GM18505 (cell line): ENCODE measurements around the gene ATP2B2.

Experiments
- ATAC-seq: cut with Tn5 transposase; IDR thresholded peaks from one replicate; pipeline ENCODE4 v1.9.1; 2021; ENCODE audit not compliant: unreplicated experiment
- POLR2A ChIP-seq: IDR thresholded peaks from 4 replicates; pipeline ENCODE4 v1.6.1; 2011; ENCODE audit warnings: borderline replicate concordance; ENCODE audit not compliant: insufficient read depth, insufficient read length; ENCODE audit errors: extremely low read depth

ATP2B2 gene

GRCh38 chr3:10374311-10374710 is 131.1 kb downstream of the ATP2B2 start:
- no peak for TF ChIP-seq POLR2A
- ATAC-seq = no peak

- no peak for TF ChIP-seq POLR2A
- no peak for ATAC-seq
These were observed 131.6 kb downstream of the ATP2B2 start for GRCh38 chr3:10373686-10374261.

GRCh38 chr3:10371789-10372188 is 133.6 kb downstream of the ATP2B2 start:
- no peak for ATAC-seq
- no peak for TF ChIP-seq POLR2A

GRCh38 chr3:10371167-10371566 is 134.2 kb downstream of the ATP2B2 start:
- no peak for TF ChIP-seq POLR2A
- ATAC-seq = no peak

- ATAC-seq = no peak
- TF ChIP-seq POLR2A = no peak
These were observed 135.0 kb downstream of the ATP2B2 start for GRCh38 chr3:10370429-10370828.

- TF ChIP-seq POLR2A = no peak
- ATAC-seq = no peak
These were observed 136.9 kb downstream of the ATP2B2 start for GRCh38 chr3:10368512-10368911.

GRCh38 chr3:10367506-10367905 is 137.9 kb downstream of the ATP2B2 start:
- ATAC-seq = no peak
- no peak for TF ChIP-seq POLR2A

GRCh38 chr3:10366651-10367101 is 138.7 kb downstream of the ATP2B2 start:
- no peak for TF ChIP-seq POLR2A
- ATAC-seq = no peak

GRCh38 chr3:10365791-10366190 is 139.6 kb downstream of the ATP2B2 start:
- no peak for TF ChIP-seq POLR2A

GRCh38 chr3:10365316-10365715 is 140.1 kb downstream of the ATP2B2 start:
- no peak for ATAC-seq
- TF ChIP-seq POLR2A = no peak

More at GRCh38 chr3:10365791-10366190, 139.6 kb downstream of the ATP2B2 start:
- no peak for ATAC-seq

GRCh38 chr3:10364806-10365205 is 140.6 kb downstream of the ATP2B2 start:
- no peak for ATAC-seq
- no peak for TF ChIP-seq POLR2A

- no peak for ATAC-seq
- no peak for TF ChIP-seq POLR2A
These were observed 141.5 kb downstream of the ATP2B2 start for GRCh38 chr3:10363935-10364334.

GRCh38 chr3:10361375-10361774 is 144.0 kb downstream of the ATP2B2 start:
- no peak for TF ChIP-seq POLR2A
- no peak for ATAC-seq

GRCh38 chr3:10360478-10360877 is 144.9 kb downstream of the ATP2B2 start:
- no peak for TF ChIP-seq POLR2A
- no peak for ATAC-seq

- ATAC-seq = no peak
- TF ChIP-seq POLR2A = no peak
These were observed 145.6 kb downstream of the ATP2B2 start for GRCh38 chr3:10359761-10360161.
